Posterior vena cava (tissue), 2 donors: ENCODE results near the gene ASAH2. TPM values are rescaled to one million over a fixed set of nuclear protein-coding genes. Genes with fewer than 3 reads are reported as not detected.
"Not testable (repeated sequence)": the region's sequence is repeated elsewhere in the genome, so short reads cannot be mapped to it uniquely, and the experiment has no call there.

Source experiments
- DNase-seq: peaks from one replicate; pipeline ENCODE4 v3.0.0-alpha.2; 2020; ENCODE audit warnings: low spot score
- intact Hi-C, 2 donors: fragments of 100-400 bp; cut with DNase I; formaldehyde crosslinking; loops; one replicate each; pipeline versions ENCODE4 v1.14.1 to v1.14.2; 2022 to 2023
- total RNA-seq, 2 donors: library from RNA; stranded (reverse); fragmentation: NEBNext Ultra II Directional; extraction: Animal tissue kit (Norgen Biotek cat#: 25700); gene quantifications; one replicate each; pipeline ENCODE4 v1.2.1, GENCODE V29; 2021
- donor health status: DM: yes; HTN: yes; CAD: no.
- donor health status: DM: yes; HTN: yes; CAD: no.

Gene ASAH2
- total RNA-seq, 2 donors from 2014 or later, result 1.9 to 2.6 TPM

DNA sequence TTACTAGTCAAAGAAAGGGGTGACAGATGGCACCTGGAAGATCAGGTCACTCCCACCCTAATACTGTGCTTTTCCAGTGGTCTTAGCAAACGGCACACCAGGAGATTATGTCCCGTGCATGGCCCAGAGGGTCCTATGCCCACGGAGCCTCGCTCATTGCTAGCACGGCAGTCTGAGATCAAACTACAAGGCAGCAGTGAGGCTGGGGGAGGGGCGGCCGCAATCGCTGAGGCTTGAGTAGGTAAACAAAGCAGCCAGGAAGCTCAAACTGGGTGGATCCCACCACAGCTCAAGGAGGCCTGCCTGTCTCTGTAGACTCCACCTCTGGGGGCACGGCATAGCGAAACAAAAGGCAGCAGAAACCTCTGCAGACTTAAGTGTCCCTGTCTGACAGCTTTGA is 11.3 kb upstream of the ASAH2 start:
- DNase-seq, result peak; percentile 76
- intact Hi-C loops, result not testable (repeated sequence)

DNA sequence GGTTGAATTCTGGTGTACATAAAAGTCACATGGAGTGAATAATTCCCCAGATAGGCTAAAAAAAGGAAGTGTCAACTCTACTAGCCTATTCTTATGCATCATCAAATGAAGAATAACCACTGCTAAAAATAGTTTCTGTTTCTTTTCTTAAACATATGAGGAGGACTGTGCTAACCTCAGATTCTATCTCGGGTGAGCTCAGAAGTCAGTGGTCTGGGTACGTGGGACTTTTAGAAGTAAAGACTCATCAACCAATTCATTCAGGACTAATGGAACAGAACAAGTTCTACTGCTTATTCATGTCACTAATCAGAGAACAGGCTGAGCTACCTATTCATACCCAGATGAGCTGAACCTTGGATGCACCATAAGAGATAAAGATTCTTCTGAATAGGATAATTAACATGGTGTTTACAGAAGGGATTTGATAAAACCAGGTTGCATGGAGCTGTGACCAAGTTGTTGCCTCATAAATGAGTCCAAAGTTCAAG is 9.5 kb upstream of the ASAH2 start:
- intact Hi-C loops, result no loop called here
- DNase-seq, result no peak

DNA sequence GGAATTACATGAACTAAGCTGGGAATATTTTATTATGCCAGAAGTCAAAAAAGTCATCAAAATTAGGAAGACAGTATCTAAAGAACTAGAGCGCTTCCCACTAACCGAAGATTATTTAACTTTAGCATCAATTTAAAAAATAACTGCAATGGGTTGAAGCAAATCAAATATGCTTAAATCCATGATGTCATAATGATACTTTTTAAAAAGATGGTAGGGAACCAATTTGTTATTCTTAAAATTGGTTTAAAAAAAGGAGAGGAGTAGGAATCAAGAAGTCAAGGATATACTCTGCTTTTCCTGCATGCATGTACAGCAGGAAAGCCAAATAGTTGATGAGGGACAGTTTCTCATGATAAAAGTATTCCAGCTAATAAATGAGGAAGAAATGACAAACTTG is 3.2 kb upstream of the ASAH2 start:
- no peak for DNase-seq
- intact Hi-C loops, result no loop called here

DNA sequence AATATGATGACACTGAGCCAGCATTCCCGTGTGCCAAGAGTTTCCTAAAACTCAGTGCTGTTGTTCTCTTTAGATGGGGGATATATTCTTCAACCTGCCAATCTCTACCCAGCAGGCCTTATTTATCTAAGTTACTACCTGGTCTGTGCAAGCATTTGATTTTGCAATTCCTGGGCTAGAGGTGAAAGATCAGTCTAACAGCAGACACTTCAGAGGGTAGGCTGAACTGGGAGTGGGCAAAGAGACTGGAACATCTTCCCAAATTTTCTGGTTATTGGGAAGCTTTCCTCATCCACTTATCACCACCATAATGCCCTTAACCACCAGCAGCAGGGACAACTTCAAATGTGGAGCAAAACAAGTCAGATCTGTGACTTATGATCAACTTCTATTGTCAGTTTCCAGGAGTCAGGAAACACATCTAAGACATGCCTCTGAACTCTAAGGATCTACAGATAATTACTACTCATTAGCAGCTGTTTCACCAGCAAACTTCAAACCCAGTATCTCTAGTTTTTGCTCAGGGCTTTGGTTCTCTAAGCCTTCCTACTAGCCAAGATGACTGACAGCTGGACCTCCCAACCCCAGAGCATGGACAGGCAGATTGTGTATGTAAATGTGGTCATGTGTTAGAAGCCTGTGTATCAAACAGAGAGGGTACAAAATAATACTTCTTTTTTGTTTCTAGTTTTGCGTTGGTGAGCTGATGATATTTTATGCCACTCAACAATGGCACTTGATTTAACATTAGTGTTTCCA is 1.0 kb downstream of the ASAH2 start:
- DNase-seq, result no peak
- intact Hi-C loops, result no loop called here

GRCh38 chr10:50248598-50248997 is 2.7 kb downstream of the ASAH2 start:
- no peak for DNase-seq
- intact Hi-C loops, result no loop called here

DNA sequence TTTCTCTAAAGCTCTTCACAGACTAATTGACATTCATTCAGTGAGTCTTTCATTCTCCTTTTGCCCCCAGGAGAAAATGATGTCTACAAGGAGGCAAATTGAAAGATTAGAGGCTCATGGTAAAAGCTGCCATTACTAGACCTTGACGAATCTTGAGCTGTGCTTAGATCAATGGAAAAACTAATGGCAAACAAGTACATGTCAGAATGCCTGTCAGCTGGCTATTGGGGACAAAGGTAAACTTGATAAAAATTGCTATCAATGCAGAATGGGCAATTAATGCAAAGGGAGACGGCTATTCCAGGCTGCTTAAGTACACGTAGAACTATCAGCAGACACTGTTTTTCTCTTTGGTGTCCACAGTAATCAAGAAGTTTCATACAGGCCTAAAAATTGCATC is 3.3 kb downstream of the ASAH2 start:
- intact Hi-C loops, result no loop called here
- DNase-seq, result no peak

- intact Hi-C loops, result no loop called here
- no peak for DNase-seq
Measured at GRCh38 chr10:50244201-50244600, 7.1 kb downstream of the ASAH2 start.

GRCh38 chr10:50242777-50243176 is 8.5 kb downstream of the ASAH2 start:
- intact Hi-C loops, result no loop called here
- no peak for DNase-seq

DNA sequence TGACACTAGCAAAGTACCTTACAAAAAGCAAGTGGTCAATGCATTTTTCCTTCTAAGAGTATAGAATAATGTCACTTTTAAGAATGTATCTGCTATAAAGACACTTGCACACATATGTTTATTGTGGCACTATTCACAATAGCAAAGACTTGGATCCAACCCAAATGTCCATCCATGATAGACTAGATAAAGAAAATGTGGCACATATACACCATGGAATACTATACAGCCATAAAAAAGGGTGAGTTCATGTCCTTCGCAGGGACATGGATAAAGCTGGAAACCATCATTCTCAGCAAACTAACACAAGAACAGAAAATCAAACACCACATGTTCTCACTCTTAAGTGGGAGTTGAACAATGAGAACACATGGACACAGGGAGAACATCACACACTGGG is 9.8 kb downstream of the ASAH2 start:
- intact Hi-C loops, DNase-seq: not testable (repeated sequence)

DNA sequence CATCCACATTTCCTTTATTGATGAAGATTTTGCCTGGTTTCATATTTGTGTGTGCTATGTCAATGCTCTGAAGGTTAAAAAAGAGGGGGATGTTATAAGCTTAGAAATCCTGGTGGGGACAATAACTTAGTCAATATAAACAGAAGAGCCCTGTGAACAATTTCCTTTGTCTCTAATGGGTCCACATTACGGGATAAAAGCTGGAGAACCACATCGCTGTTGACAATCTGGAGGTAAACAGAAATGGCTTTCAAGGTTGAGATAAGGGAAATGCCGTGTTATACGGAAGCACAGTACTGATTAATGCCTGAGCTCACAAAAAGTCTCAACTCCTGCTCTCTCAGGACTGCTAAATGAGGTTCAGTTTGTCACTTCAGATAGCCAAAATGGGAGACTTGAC is 16.8 kb downstream of the ASAH2 start:
- DNase-seq, result no peak
- intact Hi-C loops, result no loop called here

DNA sequence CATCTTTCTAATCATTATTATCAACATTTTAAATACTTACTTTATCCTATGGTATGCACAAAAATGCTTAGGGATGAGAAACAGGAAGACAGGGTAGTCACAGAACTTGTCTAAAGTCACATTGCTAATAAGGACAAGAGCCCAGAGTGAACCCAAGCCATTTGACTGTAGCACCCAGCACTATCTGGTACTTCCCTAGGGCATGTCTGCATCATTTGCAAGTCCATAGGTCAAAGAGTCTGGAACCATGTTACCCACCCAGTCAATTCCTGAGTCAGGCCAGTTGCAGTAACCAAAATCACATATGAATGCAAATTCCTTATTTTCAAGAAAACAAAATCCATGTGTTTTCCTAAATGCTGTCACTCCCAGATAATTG is 19.1 kb downstream of the ASAH2 start:
- DNase-seq, result no peak
- intact Hi-C loops, result no loop called here

DNA sequence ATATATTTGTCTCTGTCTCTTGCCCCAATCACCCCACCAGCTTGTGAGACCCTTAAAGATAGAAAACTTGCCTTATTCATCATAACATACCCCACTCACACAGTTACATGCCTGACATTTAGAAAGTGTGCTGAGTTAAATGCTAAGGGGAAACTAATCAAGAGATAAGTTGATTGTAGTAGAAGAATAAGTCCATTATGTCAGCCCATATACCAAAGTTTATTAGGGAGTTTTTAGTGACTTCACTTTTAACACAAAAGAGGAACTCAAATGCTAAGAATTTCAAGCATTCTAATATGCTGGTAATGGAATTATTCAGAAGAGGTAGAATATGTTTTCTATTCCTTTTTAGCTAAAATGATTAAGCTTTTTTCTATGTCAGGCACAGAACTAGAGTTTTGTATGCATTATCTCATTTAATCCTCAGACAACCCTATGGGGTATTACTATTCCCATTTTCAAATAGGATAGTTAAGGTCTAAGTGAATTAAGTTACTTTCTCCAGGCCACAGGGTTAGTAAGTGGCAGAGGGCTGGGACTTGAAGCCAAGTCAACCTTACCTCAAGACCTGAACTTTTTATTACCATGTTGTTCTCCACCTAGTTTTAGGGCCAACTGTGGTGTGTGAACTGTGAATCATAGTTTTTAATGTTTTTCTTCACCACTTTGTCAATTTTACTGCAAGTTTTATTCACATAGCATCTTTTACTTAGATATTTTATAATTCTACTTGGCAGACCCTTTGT is 19.6 kb downstream of the ASAH2 start:
- DNase-seq, result no peak
- intact Hi-C loops, result no loop called here

- intact Hi-C loops, result no loop called here
Measured at GRCh38 chr10:50229460-50229859, 21.9 kb downstream of the ASAH2 start.

DNA sequence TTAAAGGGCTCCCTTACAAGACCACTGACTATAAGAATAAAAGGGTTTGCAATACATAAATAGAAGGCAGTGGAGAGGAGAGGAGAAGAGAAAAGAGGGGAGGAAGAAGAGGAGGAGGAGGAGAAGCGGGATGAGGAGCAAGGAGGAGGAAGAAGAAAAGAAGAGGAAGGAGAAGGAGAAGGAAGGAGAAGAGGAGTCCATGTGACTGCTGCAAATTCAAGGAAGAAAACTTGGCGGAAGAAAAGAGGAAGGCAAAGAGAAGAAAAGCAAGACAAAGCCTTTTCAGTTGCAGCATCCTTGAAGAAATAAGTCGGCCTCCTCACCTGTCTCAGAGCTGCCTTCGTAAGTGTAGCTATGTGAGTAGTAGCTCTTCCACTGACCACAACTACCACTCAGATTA is 22.6 kb downstream of the ASAH2 start:
- no peak for DNase-seq
- intact Hi-C loops, result no loop called here

More at GRCh38 chr10:50229460-50229859, 21.9 kb downstream of the ASAH2 start:
- DNase-seq, result no peak

DNA sequence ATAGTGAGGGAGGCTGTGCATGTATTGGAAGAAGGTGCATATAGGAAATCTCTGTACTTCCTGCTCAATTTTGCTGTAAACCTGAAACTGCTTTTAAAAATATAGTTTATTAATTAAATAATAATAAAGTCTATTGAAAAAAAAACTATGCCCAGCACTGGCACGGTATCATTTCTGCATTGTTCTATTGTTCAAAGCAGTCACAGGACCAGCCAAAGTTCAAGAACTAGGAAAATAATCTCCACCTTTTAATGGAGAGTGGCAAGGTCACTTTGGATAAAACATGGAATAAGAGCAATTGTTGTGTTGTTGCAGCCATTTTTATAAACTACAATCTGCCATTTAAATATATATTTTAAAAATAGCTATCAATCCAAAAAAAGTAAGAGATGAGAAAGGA is 24.7 kb downstream of the ASAH2 start:
- intact Hi-C loops, result no loop called here
- no peak for DNase-seq

- intact Hi-C loops, result no loop called here
- DNase-seq, result no peak
Measured at GRCh38 chr10:50224330-50224952, 26.9 kb downstream of the ASAH2 start.

- intact Hi-C loops, result no loop called here
- no peak for DNase-seq
Measured at GRCh38 chr10:50222199-50222598, 29.1 kb downstream of the ASAH2 start.

DNA sequence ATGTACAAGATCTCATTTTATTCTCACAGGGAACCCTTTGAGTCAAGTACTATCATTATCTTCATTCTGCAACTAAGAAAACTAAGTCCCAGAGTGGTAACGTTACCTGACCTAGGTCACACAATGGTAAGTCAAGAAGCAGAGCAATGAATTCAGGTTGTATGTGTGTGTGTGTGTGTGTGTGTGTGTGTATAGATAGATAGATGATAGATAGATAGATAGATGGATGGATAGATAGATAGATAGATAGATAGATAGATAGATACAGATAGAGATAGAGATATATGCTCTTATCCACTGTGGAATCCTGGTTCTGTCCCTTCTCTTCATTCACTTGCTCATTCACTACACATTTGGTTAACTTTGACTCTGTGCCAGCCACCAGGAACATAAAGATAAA is 29.8 kb downstream of the ASAH2 start:
- intact Hi-C loops, result no loop called here

GRCh38 chr10:50219646-50220045 is 31.7 kb downstream of the ASAH2 start:
- intact Hi-C loops, result no loop called here
- DNase-seq, result no peak

More for the DNA sequence above, 29.8 kb downstream of the ASAH2 start:
- DNase-seq, result no peak

GRCh38 chr10:50219200-50219599 is 32.1 kb downstream of the ASAH2 start:
- intact Hi-C loops, result no loop called here
- no peak for DNase-seq
